ENCODE results near the gene PLSCR4.

- TF ChIP-seq, protein P1, sequence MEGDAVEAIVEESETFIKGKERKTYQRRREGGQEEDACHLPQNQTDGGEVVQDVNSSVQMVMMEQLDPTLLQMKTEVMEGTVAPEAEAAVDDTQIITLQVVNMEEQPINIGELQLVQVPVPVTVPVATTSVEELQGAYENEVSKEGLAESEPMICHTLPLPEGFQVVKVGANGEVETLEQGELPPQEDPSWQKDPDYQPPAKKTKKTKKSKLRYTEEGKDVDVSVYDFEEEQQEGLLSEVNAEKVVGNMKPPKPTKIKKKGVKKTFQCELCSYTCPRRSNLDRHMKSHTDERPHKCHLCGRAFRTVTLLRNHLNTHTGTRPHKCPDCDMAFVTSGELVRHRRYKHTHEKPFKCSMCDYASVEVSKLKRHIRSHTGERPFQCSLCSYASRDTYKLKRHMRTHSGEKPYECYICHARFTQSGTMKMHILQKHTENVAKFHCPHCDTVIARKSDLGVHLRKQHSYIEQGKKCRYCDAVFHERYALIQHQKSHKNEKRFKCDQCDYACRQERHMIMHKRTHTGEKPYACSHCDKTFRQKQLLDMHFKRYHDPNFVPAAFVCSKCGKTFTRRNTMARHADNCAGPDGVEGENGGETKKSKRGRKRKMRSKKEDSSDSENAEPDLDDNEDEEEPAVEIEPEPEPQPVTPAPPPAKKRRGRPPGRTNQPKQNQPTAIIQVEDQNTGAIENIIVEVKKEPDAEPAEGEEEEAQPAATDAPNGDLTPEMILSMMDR (IDR thresholded peaks at IDR 0.05; ENCODE audit: low read depth, low read length), result no peak
- TF ChIP-seq POLR2A (IDR thresholded peaks at IDR 0.05; ENCODE audit: extremely low read depth, insufficient read length) (no peak), MAX (IDR thresholded peaks at IDR 0.05; ENCODE audit: low read depth, low read length) (no peak), MYC (IDR thresholded peaks at IDR 0.05; ENCODE audit: low read depth, low read length) (no peak)
Measured at GRCh38 chr3:146200461-146201220, 50.3 kb downstream of the PLSCR4 start.

All from NB4 (cell line).